Central memory CD8-positive, alpha-beta T cell (primary cell): ENCODE measurements around the gene TUBB4B.
"Not testable (repeated sequence)": the region's sequence is repeated elsewhere in the genome, so short reads cannot be mapped to it uniquely, and the experiment has no call there.

Experiments
- ATAC-seq: fragments of 150-1000 bp; cut with Tn5 transposase; replicated peaks from 2 replicates; pipeline ENCODE4 v1.10.0; 2022; ENCODE audit warnings: mild to moderate bottlenecking, moderate FRiP score, moderate number of reproducible peaks; ENCODE audit not compliant: poor library complexity, severe bottlenecking; ENCODE audit errors: extremely low read depth
- DNase-seq, 2 donors: peaks; one replicate each; pipeline ENCODE4 v3.0.0; 2021; ENCODE audit warnings: low spot score in 2 of 2
- H3K27ac Mint-ChIP-seq: one replicate; pipeline ENCODE4 v1.8.0; 2022; ENCODE audit warnings: low read depth, mild to moderate bottlenecking, moderate library complexity, mixed read lengths
- H3K27me3 Mint-ChIP-seq: one replicate; pipeline ENCODE4 v1.8.0; 2022; ENCODE audit warnings: mixed read lengths
- H3K36me3 Mint-ChIP-seq: one replicate; pipeline ENCODE4 v1.8.0; 2022; ENCODE audit warnings: mild to moderate bottlenecking, moderate library complexity, mixed read lengths; ENCODE audit not compliant: insufficient read depth
- H3K4me1 Mint-ChIP-seq: one replicate; pipeline ENCODE4 v1.8.0; 2022; ENCODE audit warnings: mixed read lengths
- H3K4me3 Mint-ChIP-seq: one replicate; pipeline ENCODE4 v1.8.0; 2022; ENCODE audit warnings: mild to moderate bottlenecking, moderate library complexity, mixed read lengths
- H3K9me3 Mint-ChIP-seq: one replicate; pipeline ENCODE4 v1.8.0; 2022; ENCODE audit warnings: mixed read lengths

TUBB4B gene

DNA sequence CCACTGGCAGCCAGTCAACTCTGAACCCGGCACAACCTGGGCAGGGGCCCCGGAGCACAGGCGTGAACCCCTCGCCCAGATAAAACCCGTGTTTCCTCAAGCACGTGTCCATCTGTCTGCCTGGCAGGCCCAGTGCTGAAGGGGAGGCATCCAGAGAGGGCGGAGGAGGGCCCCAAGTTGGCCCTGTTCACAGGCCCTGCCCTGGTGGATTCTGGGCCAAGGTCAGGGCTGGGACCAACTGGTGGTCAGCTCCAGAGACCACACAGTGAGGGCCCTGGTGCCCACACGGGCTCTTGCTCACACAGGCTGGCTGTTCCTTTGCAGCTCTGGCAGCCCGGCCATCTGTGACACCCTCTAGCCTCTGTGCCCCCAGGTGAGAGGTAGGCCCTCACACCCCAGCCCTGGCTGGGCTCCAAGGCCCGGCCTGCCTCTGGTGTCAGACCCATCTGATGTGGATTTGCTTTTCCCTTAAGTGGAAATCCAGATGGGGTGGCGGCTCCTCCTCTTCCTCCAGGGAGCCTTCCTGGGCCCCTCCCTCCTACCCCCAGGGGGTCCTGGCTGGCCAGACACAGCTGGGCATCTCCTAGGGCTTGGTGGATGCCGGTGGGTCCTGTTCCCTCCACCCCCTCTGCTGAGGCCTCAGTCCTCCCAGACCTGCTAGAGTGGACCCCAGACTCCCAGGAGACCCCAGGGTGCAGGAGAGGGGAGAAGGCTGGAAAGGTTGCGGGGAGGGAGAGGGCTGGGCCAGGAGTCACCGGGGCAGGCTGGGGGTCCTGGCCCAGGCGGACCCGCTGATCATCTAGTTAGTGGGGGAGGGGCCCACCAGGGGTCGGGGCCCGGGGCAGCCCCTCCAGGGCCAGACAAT is 9.5 kb downstream of the TUBB4B start:
- Mint-ChIP-seq H3K4me1 (peaks cover 5% of the 10 kb centered on the region), H3K9me3 (no peaks in the 10 kb centered on the region), H3K4me3 (no peak overlapping the region), H3K36me3 (peaks cover 6% of the 10 kb centered on the region), H3K27me3 (no peaks in the 10 kb centered on the region), H3K27ac (no peak overlapping the region)
- DNase-seq (no peak), ATAC-seq (no peak)

DNA sequence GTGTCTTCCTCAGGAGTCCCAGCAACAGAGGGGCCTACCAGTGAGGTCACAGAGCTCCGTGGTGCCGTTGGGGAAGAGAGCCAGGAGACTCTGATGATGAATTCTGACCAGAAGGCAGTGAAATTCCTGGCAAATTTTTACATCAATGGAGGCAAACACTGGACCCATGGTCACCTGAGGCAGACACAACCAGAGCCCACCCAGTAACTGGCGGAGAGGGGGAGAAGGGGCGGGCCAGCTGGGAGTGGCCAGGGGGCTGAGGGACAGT is 10.0 kb downstream of the TUBB4B start, which contains the start of gene STPG3:
Gene STPG3, plus strand, starts transcription at position 93 of the 268 bp plus-strand sequence. Its CDS starts 1 bp downstream, at position 94.
- DNase-seq (no peak), ATAC-seq (no peak)
- no peaks in the 10 kb centered on the region for H3K27me3 Mint-ChIP-seq
- no peak within 1 kb of the TSS for H3K27ac Mint-ChIP-seq
- H3K36me3 Mint-ChIP-seq = peaks cover 12% of the 10 kb centered on the region
- H3K9me3 Mint-ChIP-seq = no peaks in the 10 kb centered on the region
- peaks cover 10% of the 10 kb centered on the region for H3K4me1 Mint-ChIP-seq
- no peak within 1 kb of the TSS for H3K4me3 Mint-ChIP-seq

- no peak overlapping the region for H3K4me3 Mint-ChIP-seq
- peaks cover 15% of the 10 kb centered on the region for H3K4me1 Mint-ChIP-seq
- ATAC-seq (no peak), DNase-seq (no peak)
- no peaks in the 10 kb centered on the region for H3K27me3 Mint-ChIP-seq
- no peaks in the 10 kb centered on the region for H3K9me3 Mint-ChIP-seq
- no peak overlapping the region for H3K27ac Mint-ChIP-seq
- peaks cover 14% of the 10 kb centered on the region for H3K36me3 Mint-ChIP-seq
Measured at GRCh38 chr9:137251490-137252268, 10.6 kb downstream of the TUBB4B start.

DNA sequence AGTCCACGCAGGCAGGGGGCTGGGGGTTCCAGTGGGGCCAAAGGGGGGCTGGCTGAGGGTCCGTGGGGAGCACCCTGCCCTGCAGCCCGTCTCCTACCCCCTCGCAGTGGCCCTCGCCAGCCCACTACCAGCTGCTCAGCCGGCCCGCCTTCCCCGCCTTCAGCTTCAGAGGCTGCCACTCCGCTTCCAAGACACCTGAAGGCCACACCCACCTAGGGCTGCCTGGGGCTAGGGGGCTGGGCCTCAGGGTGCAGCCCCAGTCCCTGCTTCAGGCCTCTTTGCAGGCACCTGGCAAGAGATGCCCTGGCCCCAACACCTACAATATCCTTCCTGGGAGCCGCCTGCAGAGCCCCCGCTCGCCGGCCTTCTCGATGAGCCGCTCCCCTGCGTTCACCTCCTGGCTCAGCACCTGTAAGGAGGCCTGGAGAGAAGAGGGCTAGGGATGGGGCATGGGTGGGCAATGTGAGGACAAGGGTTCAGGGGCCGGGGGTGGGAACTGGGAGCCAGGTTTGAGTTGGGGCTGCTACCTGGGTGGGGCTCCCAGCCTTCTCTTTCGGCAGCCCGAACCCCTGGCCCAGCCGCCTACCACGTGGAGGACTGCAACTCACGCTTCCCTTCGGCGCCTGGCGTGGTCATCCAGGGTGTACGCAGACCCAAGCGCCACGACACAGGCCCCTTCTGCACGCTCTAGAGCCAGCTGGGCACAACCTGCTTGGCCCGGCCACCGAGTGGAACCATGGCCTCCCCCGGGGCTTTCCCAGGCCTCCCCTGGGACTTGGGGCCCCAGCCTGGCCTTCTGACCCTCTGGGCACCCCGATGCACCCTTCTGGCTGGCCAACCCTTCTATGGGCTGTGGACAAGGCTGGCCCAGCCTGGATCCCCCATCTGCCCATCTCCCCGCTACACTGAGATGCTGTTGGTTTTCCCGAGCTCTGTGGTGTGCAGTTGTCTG is 11.7 kb downstream of the TUBB4B start:
- Mint-ChIP-seq H3K36me3 (peaks cover 18% of the 10 kb centered on the region), H3K4me3 (no peak overlapping the region), H3K9me3 (no peaks in the 10 kb centered on the region), H3K4me1 (peaks cover 15% of the 10 kb centered on the region), H3K27ac (no peak overlapping the region), H3K27me3 (no peaks in the 10 kb centered on the region)
- ATAC-seq (no peak), DNase-seq (no peak)

DNA sequence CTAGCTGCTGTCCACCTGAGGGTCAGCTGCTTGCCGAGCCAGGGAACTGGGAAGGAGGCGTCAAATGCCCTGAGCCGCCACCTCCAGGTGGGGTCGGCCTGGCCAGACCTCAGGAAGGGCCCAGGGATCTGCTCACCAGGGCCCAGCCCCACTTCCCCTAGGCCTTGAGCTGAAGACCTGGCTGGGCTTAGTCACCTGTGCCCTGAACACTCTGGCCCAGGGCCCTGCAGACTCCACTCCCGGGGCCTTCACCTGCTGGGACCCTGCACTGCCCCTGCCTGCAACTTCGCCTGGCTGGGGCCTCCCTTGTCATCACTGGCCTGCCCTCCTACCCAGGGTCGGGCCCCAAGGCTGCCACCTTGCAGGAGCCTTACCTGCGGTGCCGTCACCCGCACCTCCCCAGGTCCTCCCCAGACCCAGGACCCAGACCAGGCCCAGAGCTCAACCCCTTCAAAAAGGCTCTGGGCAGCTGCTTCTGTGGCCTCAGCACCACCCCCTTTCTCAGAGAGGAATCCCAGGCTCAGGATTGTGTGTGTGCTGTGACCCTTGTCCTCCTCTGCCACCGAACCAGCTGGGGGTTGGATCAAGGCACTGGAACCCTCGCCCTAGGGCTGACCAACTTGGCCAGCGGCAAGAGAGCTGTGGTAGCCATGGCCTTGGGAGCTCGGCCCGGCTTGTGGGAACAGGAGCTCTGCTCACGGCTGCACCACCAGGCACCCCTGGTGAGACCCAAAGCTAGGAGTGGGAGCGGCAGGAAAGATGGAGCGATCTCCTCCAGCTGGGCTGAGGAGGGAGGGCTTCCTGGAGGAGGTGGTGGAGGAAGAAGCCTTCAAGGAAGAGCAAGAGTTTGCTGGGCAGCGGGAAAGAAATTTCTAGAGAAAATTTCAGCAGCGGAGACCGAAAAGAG is 12.9 kb downstream of the TUBB4B start:
- H3K27me3 Mint-ChIP-seq = no peaks in the 10 kb centered on the region
- H3K27ac Mint-ChIP-seq = no peak overlapping the region
- H3K9me3 Mint-ChIP-seq = no peaks in the 10 kb centered on the region
- H3K4me3 Mint-ChIP-seq = peak overlapping the region; percentile 87
- H3K4me1 Mint-ChIP-seq = peaks cover 15% of the 10 kb centered on the region
- H3K36me3 Mint-ChIP-seq = peaks cover 23% of the 10 kb centered on the region
- ATAC-seq (no peak), DNase-seq (no peak)

DNA sequence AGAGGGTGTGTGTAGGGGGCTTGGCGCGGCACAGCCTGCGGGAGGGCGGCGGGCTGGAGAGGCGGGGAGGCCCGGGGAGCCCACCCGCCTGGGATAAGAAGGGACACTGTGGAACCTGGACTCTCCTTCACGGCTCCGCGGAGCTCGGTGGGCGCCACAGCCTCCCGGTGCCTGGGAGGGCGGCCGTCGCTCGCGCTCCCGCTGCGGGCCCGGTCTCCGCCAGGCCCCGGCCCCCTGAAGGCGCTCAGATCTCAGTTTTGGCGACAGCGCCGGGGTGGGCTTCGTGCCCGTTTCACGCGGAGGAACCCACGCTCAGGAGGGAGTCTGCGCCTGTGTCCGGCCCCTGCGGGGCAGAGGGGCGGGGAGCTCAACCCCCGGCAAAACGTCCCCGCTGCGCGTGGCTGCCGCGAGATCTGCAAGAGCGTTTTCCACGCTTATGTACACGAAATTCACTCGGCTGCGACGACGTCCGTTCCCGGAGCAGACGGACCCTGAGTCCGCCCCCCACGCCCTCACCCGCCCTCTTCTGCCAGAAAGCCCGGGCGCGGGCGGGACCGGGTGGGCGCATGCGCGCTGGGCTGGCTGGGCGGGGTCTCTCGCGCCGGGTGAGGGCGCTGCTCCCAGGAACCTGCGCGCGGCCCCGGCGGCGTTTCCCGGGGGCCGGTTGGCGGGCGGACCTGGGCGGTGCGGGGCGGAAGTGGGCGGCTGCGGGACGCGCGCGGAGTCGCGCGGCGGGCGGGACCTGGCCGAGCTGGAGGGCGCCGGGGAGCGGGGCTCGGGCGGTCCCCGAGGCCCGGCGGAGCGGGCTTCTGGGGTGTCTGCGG is 13.7 kb downstream of the TUBB4B start, which contains the start of gene NELFB:
Gene NELFB, plus strand, starts transcription at position 704 of the 824 bp plus-strand sequence.
- H3K36me3 Mint-ChIP-seq = peaks cover 27% of the 10 kb centered on the region
- H3K27me3 Mint-ChIP-seq = no peaks in the 10 kb centered on the region
- H3K4me1 Mint-ChIP-seq = peaks cover 15% of the 10 kb centered on the region
- H3K4me3 Mint-ChIP-seq = peak within 1 kb of the TSS; percentile 87
- H3K9me3 Mint-ChIP-seq = no peaks in the 10 kb centered on the region
- DNase-seq (peak; percentile 90 to 96), ATAC-seq (peak; percentile 86)
- peak within 1 kb of the TSS; percentile 59 for H3K27ac Mint-ChIP-seq

DNA sequence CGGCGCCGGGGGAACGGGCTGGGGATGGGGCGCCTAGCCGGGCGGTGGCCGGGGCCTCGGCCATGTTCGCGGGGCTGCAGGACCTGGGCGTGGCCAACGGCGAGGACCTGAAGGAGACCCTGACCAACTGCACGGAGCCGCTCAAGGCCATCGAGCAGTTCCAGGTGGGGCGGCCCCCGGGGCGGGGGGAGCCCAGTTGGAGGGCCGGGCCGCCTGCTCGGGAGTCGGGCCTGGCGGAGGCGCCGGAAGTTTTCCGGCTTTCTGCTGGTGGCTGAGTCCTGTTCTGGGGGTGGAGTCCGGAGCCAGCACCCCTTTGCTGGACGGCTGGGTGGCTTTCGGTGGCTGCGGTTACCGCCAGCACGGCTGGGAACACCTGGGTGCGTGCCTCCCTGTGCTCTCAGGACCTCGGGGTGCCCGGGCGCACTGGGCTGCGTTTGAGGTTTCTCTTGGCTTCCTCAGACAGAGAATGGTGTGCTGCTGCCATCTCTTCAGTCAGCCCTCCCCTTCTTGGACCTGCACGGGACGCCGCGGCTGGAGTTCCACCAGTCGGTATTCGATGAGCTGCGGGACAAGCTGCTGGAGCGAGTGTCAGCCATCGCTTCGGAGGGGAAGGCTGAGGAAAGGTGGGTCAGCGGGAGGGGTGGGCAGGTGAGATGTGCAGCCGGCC is 14.5 kb downstream of the TUBB4B start:
- H3K36me3 Mint-ChIP-seq = peaks cover 27% of the 10 kb centered on the region
- peaks cover 15% of the 10 kb centered on the region for H3K4me1 Mint-ChIP-seq
- H3K27me3 Mint-ChIP-seq = no peaks in the 10 kb centered on the region
- H3K4me3 Mint-ChIP-seq = peak overlapping the region; percentile 87
- ATAC-seq (peak; percentile 34), DNase-seq (peak in 1 of 2 donors; percentile 28)
- no peaks in the 10 kb centered on the region for H3K9me3 Mint-ChIP-seq
- peak overlapping the region; percentile 59 for H3K27ac Mint-ChIP-seq

DNA sequence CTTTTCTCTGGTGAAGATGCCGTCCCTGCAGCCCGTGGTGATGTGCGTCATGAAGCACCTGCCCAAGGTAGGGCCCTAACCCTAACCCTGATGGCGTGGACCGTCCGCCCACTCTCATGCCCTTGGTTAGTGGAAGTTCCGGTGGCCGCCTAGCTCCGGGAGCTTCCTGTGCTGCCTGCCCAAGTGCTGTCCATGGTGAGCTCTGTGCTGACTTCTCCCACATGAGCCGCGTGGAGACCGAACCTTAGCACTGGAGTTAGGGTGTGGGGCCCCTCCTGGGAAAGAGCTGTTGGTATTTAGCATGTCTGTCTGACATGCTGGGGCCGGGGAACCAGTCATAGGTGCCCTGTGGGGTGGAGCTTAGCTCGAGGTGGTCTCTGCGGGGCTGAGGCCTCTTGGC is 15.3 kb downstream of the TUBB4B start:
- Mint-ChIP-seq H3K4me3 (peak overlapping the region; percentile 87), H3K9me3 (no peaks in the 10 kb centered on the region), H3K36me3 (peaks cover 28% of the 10 kb centered on the region), H3K27ac (no peak overlapping the region), H3K27me3 (no peaks in the 10 kb centered on the region), H3K4me1 (peaks cover 15% of the 10 kb centered on the region)
- no peak for DNase-seq
- no peak for ATAC-seq

GRCh38 chr9:137256856-137257255 is 15.8 kb downstream of the TUBB4B start:
- Mint-ChIP-seq H3K9me3 (no peaks in the 10 kb centered on the region), H3K4me1 (peaks cover 19% of the 10 kb centered on the region), H3K27ac (no peak overlapping the region), H3K4me3 (peak overlapping the region; percentile 87), H3K36me3 (peaks cover 29% of the 10 kb centered on the region), H3K27me3 (no peaks in the 10 kb centered on the region)
- ATAC-seq = no peak
- no peak for DNase-seq

DNA sequence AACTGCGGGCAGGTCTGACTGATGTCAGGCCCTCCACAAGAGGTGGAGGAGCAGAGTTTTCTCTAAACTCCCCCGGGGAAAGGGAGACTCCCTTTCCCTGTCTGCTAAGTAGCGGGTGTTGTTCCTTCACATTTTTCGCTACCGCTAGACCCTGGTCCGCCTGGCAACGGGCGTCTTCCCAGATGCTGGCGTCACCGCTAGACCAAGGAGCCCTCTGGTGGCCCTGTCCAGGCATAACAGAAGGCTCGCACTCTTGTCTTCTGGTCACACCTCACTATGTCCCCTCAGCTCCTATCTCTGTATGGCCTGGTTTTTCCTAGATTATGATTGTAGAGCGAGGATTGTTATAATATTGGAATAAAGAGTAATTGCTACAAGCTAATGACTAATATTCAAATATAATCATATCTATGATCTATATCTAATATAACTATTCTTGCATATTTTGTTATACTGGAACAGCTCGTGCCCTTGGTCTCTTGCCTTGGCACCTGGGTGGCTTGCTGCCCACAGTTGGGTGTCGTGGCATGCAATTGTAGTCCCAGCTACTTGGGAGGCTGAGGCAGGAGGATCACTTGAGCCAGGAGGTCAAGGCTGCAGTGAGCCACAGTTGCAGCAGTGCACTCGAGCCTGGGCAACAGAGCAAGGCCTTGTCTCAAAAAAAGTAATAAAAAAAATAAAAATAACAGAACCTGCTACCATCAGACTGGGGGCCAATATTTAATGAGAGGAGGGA is 21.3 kb downstream of the TUBB4B start:
- not testable (repeated sequence) for DNase-seq, H3K27ac Mint-ChIP-seq, ATAC-seq, H3K4me3 Mint-ChIP-seq, H3K9me3 Mint-ChIP-seq, H3K4me1 Mint-ChIP-seq, H3K27me3 Mint-ChIP-seq
- peaks cover 18% of the 10 kb centered on the region for H3K36me3 Mint-ChIP-seq
